Measurements from ENCODE around the gene SLC27A2. TPM values are rescaled to one million over a fixed set of nuclear protein-coding genes. Genes with fewer than 3 reads are reported as not detected.
A peak's percentile ranks its signal among the peaks of the same experiment; 100 is the strongest.

SLC27A2 gene
- total RNA-seq, 1 experiment from 2014 or later, result 7.0 TPM

DNA sequence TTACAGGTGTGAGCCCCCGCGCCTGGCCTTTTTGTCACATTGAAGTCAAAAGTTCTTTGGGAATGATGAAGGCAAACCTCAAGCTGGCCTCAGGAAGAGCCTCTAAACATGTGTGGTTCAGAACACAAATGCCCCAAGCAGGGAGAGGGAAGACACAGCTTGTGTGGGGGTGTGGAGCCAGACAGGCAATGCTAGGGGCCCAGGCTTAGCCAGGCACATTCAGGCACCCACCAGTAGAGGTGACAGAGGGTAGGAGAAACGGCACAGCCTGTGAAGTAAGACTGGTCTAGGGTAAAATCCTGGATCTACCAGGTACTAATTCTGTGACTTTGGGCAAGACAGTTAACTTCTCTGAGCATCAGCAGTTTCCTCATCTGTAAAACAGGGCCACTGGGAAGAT, 80.0 kb downstream of the SLC27A2 start:
- no peak overlapping the region for H3K23ac ChIP-seq (ENCODE audit: insufficient read length, low read depth, low read length)
- H3K14ac ChIP-seq (ENCODE audit: insufficient read depth, low read length), result no peak overlapping the region; the same call in 1 of the 2 replicates
- Mint-ChIP-seq H3K4me3 (no peak overlapping the region), H3K9me3 (no peaks in the 10 kb centered on the region), H3K36me3 (ENCODE audit: insufficient read depth in 1 of 3, low read depth in 3 of 3) (no peaks in the 10 kb centered on the region), H3K27me3 (ENCODE audit: low read depth) (peaks cover 3% of the 10 kb centered on the region; the same call in 1 of the 2 replicates), H3K27ac (no peak overlapping the region), H3K4me1 (peaks cover 7 to 9% of the 10 kb centered on the region in 2 experiments)
- no peak overlapping the region for H4K91ac ChIP-seq (ENCODE audit: insufficient read length, low read depth, low read length)
- H4K5ac ChIP-seq (ENCODE audit: insufficient read length, low read depth, low read length), result no peak overlapping the region
- TF ChIP-seq, protein P1, sequence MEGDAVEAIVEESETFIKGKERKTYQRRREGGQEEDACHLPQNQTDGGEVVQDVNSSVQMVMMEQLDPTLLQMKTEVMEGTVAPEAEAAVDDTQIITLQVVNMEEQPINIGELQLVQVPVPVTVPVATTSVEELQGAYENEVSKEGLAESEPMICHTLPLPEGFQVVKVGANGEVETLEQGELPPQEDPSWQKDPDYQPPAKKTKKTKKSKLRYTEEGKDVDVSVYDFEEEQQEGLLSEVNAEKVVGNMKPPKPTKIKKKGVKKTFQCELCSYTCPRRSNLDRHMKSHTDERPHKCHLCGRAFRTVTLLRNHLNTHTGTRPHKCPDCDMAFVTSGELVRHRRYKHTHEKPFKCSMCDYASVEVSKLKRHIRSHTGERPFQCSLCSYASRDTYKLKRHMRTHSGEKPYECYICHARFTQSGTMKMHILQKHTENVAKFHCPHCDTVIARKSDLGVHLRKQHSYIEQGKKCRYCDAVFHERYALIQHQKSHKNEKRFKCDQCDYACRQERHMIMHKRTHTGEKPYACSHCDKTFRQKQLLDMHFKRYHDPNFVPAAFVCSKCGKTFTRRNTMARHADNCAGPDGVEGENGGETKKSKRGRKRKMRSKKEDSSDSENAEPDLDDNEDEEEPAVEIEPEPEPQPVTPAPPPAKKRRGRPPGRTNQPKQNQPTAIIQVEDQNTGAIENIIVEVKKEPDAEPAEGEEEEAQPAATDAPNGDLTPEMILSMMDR (conservative IDR thresholded peaks at IDR 0.05), result peak; percentile 45
- no peak overlapping the region for H2AK5ac ChIP-seq (ENCODE audit: insufficient read length, low read length)
- H3K4ac ChIP-seq (ENCODE audit: low read depth, low read length), result no peak overlapping the region
- no peak overlapping the region for H3K4me2 ChIP-seq (ENCODE audit: insufficient read depth, insufficient read length, low read length)
- H2BK20ac ChIP-seq (ENCODE audit: low read depth, low read length, poor library complexity, severe bottlenecking), result no peak overlapping the region
- H2AFZ ChIP-seq (ENCODE audit: low read length), result no peak overlapping the region
- H3K27ac ChIP-seq (ENCODE audit: insufficient read length, low read depth, low read length), result no peak overlapping the region
- no peak overlapping the region for H2BK15ac ChIP-seq (ENCODE audit: low read depth, low read length)
- no peak overlapping the region for H2BK5ac ChIP-seq (ENCODE audit: insufficient read length, low read length)
- no peaks in the 10 kb centered on the region for H3K79me2 ChIP-seq (ENCODE audit: insufficient read depth, low read length)
- no peak overlapping the region for H3K18ac ChIP-seq (ENCODE audit: insufficient read length, low read depth, low read length)
- H3K23me2 ChIP-seq (ENCODE audit: insufficient read length, low read depth, low read length, poor library complexity, severe bottlenecking), result no peaks in the 10 kb centered on the region
- H3K9ac ChIP-seq (ENCODE audit: extremely low read depth, insufficient read length, low read length), result no peak overlapping the region
- no CpG with 5 or more reads among the region's 3 CpGs for WGBS (ENCODE audit: extremely low coverage, insufficient read length, low lambda C conversion rate)
- H4K8ac ChIP-seq (replicated peaks; ENCODE audit: insufficient read length, low read depth, low read length), result no peak overlapping the region
- H3T11ph ChIP-seq (ENCODE audit: low read length), result no peak overlapping the region
- H3K27me3 ChIP-seq (ENCODE audit: insufficient read depth, low read length), result no peaks in the 10 kb centered on the region
- no peak overlapping the region for H2BK12ac ChIP-seq (ENCODE audit: insufficient read length, low read depth, low read length)
- H3K56ac ChIP-seq (ENCODE audit: insufficient read length, low read depth, low read length), result no peak overlapping the region
- no peaks in the 10 kb centered on the region for H3K79me1 ChIP-seq (ENCODE audit: insufficient read depth, low read depth, low read length, poor library complexity, severe bottlenecking)
- no peaks in the 10 kb centered on the region for H3K4me1 ChIP-seq (ENCODE audit: insufficient read depth, low read length)
- H2BK120ac ChIP-seq (ENCODE audit: low read depth, low read length, poor library complexity, severe bottlenecking), result no peak overlapping the region
- DNase-seq, result no peak
- H4K20me1 ChIP-seq (ENCODE audit: control insufficient read depth, insufficient read depth, insufficient read length), result no peaks in the 10 kb centered on the region
- H3K9me3 ChIP-seq (ENCODE audit: control insufficient read depth, low read depth, low read length), result no peaks in the 10 kb centered on the region

Measured in H9 (cell line).